ENCODE results near the gene S100PBP. TPM values are rescaled to one million over a fixed set of nuclear protein-coding genes. Genes with fewer than 3 reads are reported as not detected.

The S100PBP gene
- total and polyA plus RNA-seq, 12 donors, result 3.7 to 19.2 (median 11.5) TPM

DNA sequence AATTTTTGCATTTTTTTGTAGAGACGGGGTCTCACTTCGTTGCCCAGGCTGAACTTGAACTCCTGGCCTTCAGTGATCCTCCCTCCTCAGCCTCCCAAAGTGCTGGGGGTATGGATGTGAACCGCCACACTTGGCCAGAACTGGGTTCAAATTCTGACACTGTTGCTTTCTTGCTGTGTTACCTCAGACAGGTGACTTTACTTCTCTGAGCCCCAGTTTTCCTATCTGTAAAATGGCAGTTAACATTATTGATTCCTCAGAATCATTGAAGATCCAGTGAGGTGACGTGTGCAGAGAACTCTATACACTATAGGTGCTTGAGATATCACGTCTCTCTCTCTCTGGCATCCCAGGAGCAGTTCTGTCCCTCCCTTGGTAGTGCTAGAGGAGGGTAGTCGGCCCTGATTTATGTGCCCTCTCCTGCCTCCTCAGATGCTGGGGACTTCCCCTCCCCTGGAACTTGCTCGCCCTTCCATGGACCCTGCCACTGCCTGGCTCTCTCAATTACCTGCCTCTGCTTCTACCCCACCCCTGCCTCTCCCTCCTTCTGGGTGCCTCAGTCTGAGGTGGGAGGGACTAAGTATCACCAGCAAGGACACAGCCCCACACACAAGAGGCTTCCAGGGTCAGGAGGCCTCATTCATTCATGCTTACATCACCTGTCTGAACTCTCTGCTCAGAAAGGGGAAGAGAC is 66.0 kb downstream of the S100PBP start:
- Histone ChIP-seq H3K36me3 (no peaks in the 10 kb centered on the region), H3K27me3 (peaks cover 11 to 50% (median 40%) of the 10 kb centered on the region in 7 donors), H3K4me3 (no peak overlapping the region), H3K27ac (no peak overlapping the region), H3K4me1 (peaks cover 5 to 33% (median 20%) of the 10 kb centered on the region in 9 donors), H3K9me3 (no peaks in the 10 kb centered on the region)
- intact Hi-C loops (cut with DNase I), result no loop called here
- ATAC-seq (no peak), DNase-seq (no peak)
- WGBS, 2 donors, result 88 to 91% methylated on average over 7 of the region's 7 CpGs
- TF ChIP-seq CTCF (IDR thresholded peaks at IDR 0.05), result no peak

DNA sequence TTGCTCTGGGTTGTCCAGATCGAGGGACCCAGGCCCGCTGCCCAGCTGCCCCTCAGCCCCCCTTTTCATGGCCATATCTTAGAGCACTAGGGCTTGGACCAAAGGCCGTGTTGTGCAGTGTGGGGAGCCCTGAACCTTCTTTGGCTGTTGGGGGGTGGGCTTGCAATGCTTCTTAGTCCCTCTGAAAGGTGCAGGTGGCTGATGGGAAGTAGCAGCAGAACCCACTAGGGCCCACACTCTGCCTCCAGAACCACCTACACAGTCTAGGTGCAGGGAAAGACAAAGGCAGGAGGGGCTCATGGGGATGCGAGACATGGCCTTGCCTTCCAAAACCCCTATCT is 66.5 kb downstream of the S100PBP start:
- no peaks in the 10 kb centered on the region for H3K36me3 ChIP-seq
- no peak for DNase-seq
- ATAC-seq, result no peak
- no peak overlapping the region for H3K4me3 ChIP-seq
- peaks cover 11 to 56% (median 45%) of the 10 kb centered on the region in 7 donors for H3K27me3 ChIP-seq
- H3K4me1 ChIP-seq, result peaks cover 4 to 29% (median 19%) of the 10 kb centered on the region in 9 donors
- no peak for TF ChIP-seq CTCF (IDR thresholded peaks at IDR 0.05)
- H3K27ac ChIP-seq, result no peak overlapping the region
- intact Hi-C loops (cut with DNase I), result no loop called here
- WGBS, 2 donors, result 67% methylated on average over 4 of the region's 4 CpGs
- H3K9me3 ChIP-seq, result no peaks in the 10 kb centered on the region

GRCh38 chr1:32884726-32885125 is 67.3 kb downstream of the S100PBP start:
- Histone ChIP-seq H3K27me3 (peaks cover 11 to 58% (median 46%) of the 10 kb centered on the region in 7 donors), H3K27ac (no peak overlapping the region), H3K9me3 (no peaks in the 10 kb centered on the region), H3K36me3 (no peaks in the 10 kb centered on the region), H3K4me3 (no peak overlapping the region), H3K4me1 (peaks cover 4 to 29% (median 19%) of the 10 kb centered on the region in 9 donors)
- intact Hi-C loops (cut with DNase I), result no loop called here
- no peak for TF ChIP-seq CTCF (IDR thresholded peaks at IDR 0.05)
- ATAC-seq (no peak), DNase-seq (no peak)
- 40 to 46% methylated on average over 11 to 12 of the region's 12 CpGs for WGBS, 2 donors

GRCh38 chr1:32885676-32886003 is 68.2 kb downstream of the S100PBP start:
- Histone ChIP-seq H3K9me3 (no peaks in the 10 kb centered on the region), H3K36me3 (no peaks in the 10 kb centered on the region), H3K27ac (no peak overlapping the region), H3K4me1 (peaks cover 4 to 29% (median 19%) of the 10 kb centered on the region in 9 donors), H3K4me3 (no peak overlapping the region), H3K27me3 (peaks cover 11 to 62% (median 50%) of the 10 kb centered on the region in 7 donors)
- WGBS, 2 donors, result 16 to 21% methylated on average over 8 of the region's 8 CpGs
- intact Hi-C loops (cut with DNase I), result no loop called here
- ATAC-seq (no peak), DNase-seq (no peak)
- TF ChIP-seq CTCF (IDR thresholded peaks at IDR 0.05), result no peak

Measured in heart right ventricle (tissue), 16 donors.